Endothelial cell of umbilical vein (primary cell): ENCODE data around the gene KCNIP3. TPM values are rescaled to one million over a fixed set of nuclear protein-coding genes. Genes with fewer than 3 reads are reported as not detected.

Source experiments
- BruUV-seq: library from RNA; stranded (reverse); fragments of 400-500 nt; replicated peaks from 2 replicates; lab custom pipeline; 2021; lab: Mats Ljungman, UMichigan
- CTCF ChIA-PET: fragments of 300-600, 350-600 bp; sonication (Branson Sonifier 250); formaldehyde crosslinking; loops from one replicate; lab custom pipeline; 2021; ENCODE audit warnings: antibody characterized with exemption, inconsistent platforms; lab: Charles Lee
- POLR2A ChIA-PET: fragments of 300-600, 350-600 bp; sonication (Branson Sonifier 250); formaldehyde crosslinking; loops from one replicate; lab custom pipeline; 2021; ENCODE audit warnings: antibody characterized with exemption, inconsistent platforms; lab: Charles Lee
- DNase-seq: peaks from one replicate; pipeline ENCODE4 v3.0.0-alpha.2; 2011; ENCODE audit warnings: low read depth, low spot score
- FAIRE-seq: peaks from 2 replicates; lab custom pipeline; 2011; peaks lifted over from hg19 to GRCh38; lab: Jason Lieb, UNC
- H2AFZ ChIP-seq: 2 replicates; pipeline ENCODE4 v1.6.0; 2012; ENCODE audit warnings: low read depth, low read length, control low read depth, inconsistent platforms
- H3K27ac ChIP-seq: 2 replicates; pipeline ENCODE4 v1.5.1; 2011; ENCODE audit warnings: low read depth, mild to moderate bottlenecking, control low read depth, low read length, moderate library complexity; ENCODE audit not compliant: insufficient read depth
- H3K27me3 ChIP-seq, 2 experiments: 2 replicates each; pipeline versions ENCODE4 v1.6.0 to v1.6.1; 2011; ENCODE audit warnings: low read length in 2 of 2, mixed read lengths in 1 of 2; ENCODE audit not compliant: control insufficient read depth in 2 of 2, insufficient read depth in 2 of 2
- H3K36me3 ChIP-seq, 2 experiments: 2 replicates in 1 of 2; 3 replicates in 1 of 2; pipeline ENCODE4 v1.5.1; 2011; ENCODE audit warnings: low read length in 2 of 2, mild to moderate bottlenecking in 1 of 2, moderate library complexity in 1 of 2; ENCODE audit not compliant: control insufficient read depth in 2 of 2, insufficient read depth in 2 of 2; ENCODE audit errors: extremely low read depth in 1 of 2
- H3K4me1 ChIP-seq: 3 replicates; pipeline ENCODE4 v1.5.1; 2011; ENCODE audit warnings: mild to moderate bottlenecking, low read length; ENCODE audit not compliant: control insufficient read depth, insufficient read depth; ENCODE audit errors: extremely low read depth
- H3K4me2 ChIP-seq: 2 replicates; pipeline ENCODE4 v1.6.1; 2011; ENCODE audit warnings: low read length, control low read depth, mixed read lengths; ENCODE audit not compliant: insufficient read depth
- H3K4me3 ChIP-seq, 3 experiments: fragments of 200-600 bp in 1 of 3; sonication (generic), shearing (Covaris generic) in 1 of 3; replicated peaks in 1 of 3; 2 replicates each; pipeline ENCODE4 v1.5.1; 2011 to 2016; ENCODE audit warnings: control low read depth in 3 of 3, low read length in 3 of 3, mild to moderate bottlenecking in 2 of 3, inconsistent platforms in 1 of 3, low read depth in 1 of 3, moderate library complexity in 1 of 3; ENCODE audit not compliant: insufficient read depth in 1 of 3
- H3K79me2 ChIP-seq: 2 replicates; pipeline ENCODE4 v1.6.0; 2012; ENCODE audit warnings: low read length, inconsistent platforms; ENCODE audit not compliant: control insufficient read depth, insufficient read depth
- H3K9ac ChIP-seq: replicated peaks from 2 replicates; pipeline ENCODE3; 2011; ENCODE audit warnings: low read length, control low read depth; ENCODE audit not compliant: insufficient read depth; ENCODE audit errors: extremely low read depth
- H3K9me1 ChIP-seq: replicated peaks from 3 replicates; pipeline ENCODE4 v1.6.0; 2011; ENCODE audit warnings: mild to moderate bottlenecking, low read length; ENCODE audit not compliant: control insufficient read depth, insufficient read depth; ENCODE audit errors: extremely low read depth
- H3K9me3 ChIP-seq: replicated peaks from 2 replicates; pipeline ENCODE4 v1.5.1; 2012; ENCODE audit warnings: low read length, inconsistent platforms; ENCODE audit not compliant: control insufficient read depth, insufficient read depth
- H4K20me1 ChIP-seq: replicated peaks from 2 replicates; pipeline ENCODE3; 2011; ENCODE audit warnings: mild to moderate bottlenecking, low read length; ENCODE audit not compliant: control insufficient read depth, insufficient read depth; ENCODE audit errors: extremely low read depth
- CTCF ChIP-seq, 2 donors: IDR thresholded peaks; 1 replicate in 1 of 2; 2 replicates in 1 of 2; pipeline ENCODE4 v1.5.1; 2011; ENCODE audit warnings: low read length in 2 of 2, mild to moderate bottlenecking in 2 of 2, moderate library complexity in 2 of 2, control low read depth in 1 of 2, inconsistent platforms in 1 of 2, low read depth in 1 of 2; ENCODE audit not compliant: insufficient read depth in 1 of 2; ENCODE audit errors: extremely low read depth in 1 of 2
- EZH2 ChIP-seq: IDR thresholded peaks from 2 replicates; pipeline ENCODE4 v1.6.1; 2012; ENCODE audit warnings: borderline replicate concordance, low read depth, mild to moderate bottlenecking, moderate library complexity, low read length, inconsistent platforms; ENCODE audit not compliant: severe bottlenecking
- FOS ChIP-seq: IDR thresholded peaks from 2 replicates; pipeline ENCODE4 v1.6.1; 2011; ENCODE audit warnings: mild to moderate bottlenecking, low read length, moderate library complexity, borderline replicate concordance; ENCODE audit not compliant: insufficient read depth
- GATA2 ChIP-seq: IDR thresholded peaks from 2 replicates; pipeline ENCODE4 v1.7.0; 2011; ENCODE audit warnings: low read depth, mild to moderate bottlenecking, moderate library complexity, mixed read lengths, low read length; ENCODE audit not compliant: insufficient read length, insufficient read depth
- JUN ChIP-seq: IDR thresholded peaks from 2 replicates; pipeline ENCODE4 v1.6.1; 2011; ENCODE audit warnings: borderline replicate concordance, low read depth; ENCODE audit not compliant: insufficient read length, insufficient read depth
- MAX ChIP-seq: IDR thresholded peaks from 2 replicates; pipeline ENCODE4 v1.6.1; 2011; ENCODE audit not compliant: insufficient read depth, insufficient read length
- MYC ChIP-seq: IDR thresholded peaks from one replicate; pipeline ENCODE4 v1.6.1; 2011; ENCODE audit warnings: mild to moderate bottlenecking, low read depth, low read length
- POLR2A ChIP-seq: IDR thresholded peaks from 2 replicates; pipeline ENCODE4 v1.6.1; 2012; ENCODE audit warnings: low read depth, mild to moderate bottlenecking, control low read depth, low read length
- POLR2AphosphoS5 ChIP-seq: IDR thresholded peaks from 2 replicates; pipeline ENCODE4 v1.6.1; 2012; ENCODE audit warnings: low read depth, mild to moderate bottlenecking, control low read depth, low read length, moderate library complexity; ENCODE audit not compliant: insufficient read depth
- dilution Hi-C: fragments of 300-500 bp; cut with MboI; formaldehyde crosslinking; loops from one replicate; pipeline ENCODE4 v1.15.0; 2019; ENCODE audit warnings: low sequenced_read_pairs; ENCODE audit not compliant: extremely low pct_ligation_motif_present
- intact Hi-C: fragments of 100-400 bp; cut with micrococcal nuclease; formaldehyde crosslinking; loops from one replicate; pipeline ENCODE4 v1.10.0; 2022
- polyA plus RNA-seq, 4 experiments: library from polyadenylated mRNA; depleted of rRNA in 3 of 4; stranded (reverse) in 3 of 4; unstranded in 1 of 4; fragments of >200 nt; gene quantifications; 2 replicates each; pipeline versions ENCODE4 v1.2.1 to v1.2.3, GENCODE V29; 2011 to 2012; ENCODE audit warnings: missing spikeins in 1 of 4
- total RNA-seq: library from RNA; stranded (reverse); gene quantifications from 2 replicates; pipeline ENCODE4 v1.2.3, GENCODE V29; 2021

KCNIP3 gene
- total and polyA plus RNA-seq, 2 donors (not counting 3 experiments of a cell fraction or from before 2014, with no cell fraction given) = 0.12 to 0.62 TPM

- dilution Hi-C loops = no loop called here
- TF ChIP-seq EZH2 (no peak), JUN (no peak), FOS (no peak), POLR2A (no peak), GATA2 (no peak), CTCF (IDR thresholded peaks at IDR 0.05; ENCODE audit: extremely low read depth in 1 of 2, insufficient read depth in 1 of 2, low read depth in 1 of 2, low read length in 2 of 2) (no peak), MYC (no peak), MAX (no peak), POLR2AphosphoS5 (no peak)
- H2AFZ ChIP-seq = no peak overlapping the region
- H3K36me3 ChIP-seq = no peaks in the 10 kb centered on the region
- no peaks in the 10 kb centered on the region for H3K9me1 ChIP-seq
- CTCF ChIA-PET = no interaction called here
- H3K4me2 ChIP-seq = no peak overlapping the region
- intact Hi-C loops = no loop called here
- no peaks in the 10 kb centered on the region for H4K20me1 ChIP-seq
- no peaks in the 10 kb centered on the region for H3K27me3 ChIP-seq
- no peak overlapping the region for H3K4me3 ChIP-seq
- no peak overlapping the region for H3K27ac ChIP-seq
- no peaks in the 10 kb centered on the region for H3K4me1 ChIP-seq
- no peak for FAIRE-seq
- H3K79me2 ChIP-seq = no peaks in the 10 kb centered on the region
- no peak for DNase-seq
- POLR2A ChIA-PET = no interaction called here
- H3K9me3 ChIP-seq = no peaks in the 10 kb centered on the region
- BruUV-seq = no TSS peak
- no peak overlapping the region for H3K9ac ChIP-seq
These were observed 9.3 kb upstream of the KCNIP3 start for GRCh38 chr2:95287806-95288205.
